ENCODE data around the gene SLC5A5. TPM values are rescaled to one million over a fixed set of nuclear protein-coding genes. Genes with fewer than 3 reads are reported as not detected.
"Not testable (repeated sequence)": the region's sequence is repeated elsewhere in the genome, so short reads cannot be mapped to it uniquely, and the experiment has no call there.

Gene SLC5A5
- total RNA-seq, 1 donor from 2014 or later: not detected

DNA sequence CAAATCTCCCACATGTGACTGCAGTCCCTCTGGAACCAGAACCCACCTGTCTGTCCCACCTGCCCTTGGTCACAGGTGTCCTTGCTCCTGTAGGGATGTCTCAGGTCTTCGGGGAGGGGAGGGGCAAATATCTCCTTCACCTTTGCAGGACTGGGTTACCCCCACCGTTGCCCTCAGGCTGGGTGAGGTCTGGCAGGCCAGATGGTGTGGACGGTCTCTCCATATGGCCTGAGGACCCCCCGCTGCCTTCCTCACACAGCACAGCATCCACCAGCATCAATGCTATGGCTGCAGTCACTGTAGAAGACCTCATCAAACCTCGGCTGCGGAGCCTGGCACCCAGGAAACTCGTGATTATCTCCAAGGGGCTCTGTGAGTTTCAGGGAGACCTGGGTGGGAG, 10.0 kb downstream of the SLC5A5 start:
- Mint-ChIP-seq H3K36me3 (ENCODE audit: low read depth) (no peaks in the 10 kb centered on the region), H3K4me3 (no peak overlapping the region), H3K4me1 (no peaks in the 10 kb centered on the region), H3K27ac (ENCODE audit: unreplicated experiment) (no peak overlapping the region), H3K9me3 (no peaks in the 10 kb centered on the region), H3K27me3 (ENCODE audit: low read depth) (peaks cover 10% of the 10 kb centered on the region)
- no peak for DNase-seq (ENCODE audit: low read depth, low spot score)
- no peak for TF ChIP-seq CTCF (conservative IDR thresholded peaks at IDR 0.05)

GRCh38 chr19:17883627-17884410, 12.1 kb downstream of the SLC5A5 start:
- no peak for TF ChIP-seq CTCF (conservative IDR thresholded peaks at IDR 0.05)
- peaks cover 14% of the 10 kb centered on the region for H3K27me3 Mint-ChIP-seq (ENCODE audit: low read depth)
- no peaks in the 10 kb centered on the region for H3K36me3 Mint-ChIP-seq (ENCODE audit: low read depth)
- no peak overlapping the region for H3K4me3 Mint-ChIP-seq
- no peaks in the 10 kb centered on the region for H3K9me3 Mint-ChIP-seq
- H3K4me1 Mint-ChIP-seq: no peaks in the 10 kb centered on the region
- H3K27ac Mint-ChIP-seq (ENCODE audit: unreplicated experiment): no peak overlapping the region
- DNase-seq (ENCODE audit: low read depth, low spot score): no peak

DNA sequence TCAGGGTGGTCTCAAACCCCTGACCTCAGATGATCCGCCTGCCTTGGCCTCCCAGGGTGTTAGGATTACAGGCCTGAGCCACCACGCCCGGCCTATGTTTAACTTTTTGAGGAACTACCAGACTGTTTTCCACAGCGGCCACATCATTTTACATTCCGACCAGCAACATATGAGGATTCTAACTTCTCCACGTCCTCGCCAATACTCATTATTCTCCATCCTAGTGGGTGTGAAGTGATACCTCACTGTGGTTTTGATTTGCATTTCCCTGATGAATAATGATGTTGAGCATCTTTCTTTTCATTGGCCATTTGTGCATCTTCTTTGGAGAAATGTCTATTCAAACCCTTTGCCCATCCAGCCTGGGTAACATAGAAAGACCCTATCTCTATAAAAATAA, 14.8 kb downstream of the SLC5A5 start:
- no peak overlapping the region for H3K27ac Mint-ChIP-seq (ENCODE audit: unreplicated experiment)
- H3K27me3 Mint-ChIP-seq (ENCODE audit: low read depth): peaks cover 26% of the 10 kb centered on the region
- no peaks in the 10 kb centered on the region for H3K9me3 Mint-ChIP-seq
- TF ChIP-seq CTCF (conservative IDR thresholded peaks at IDR 0.05): no peak
- no peaks in the 10 kb centered on the region for H3K4me1 Mint-ChIP-seq
- no peak overlapping the region for H3K4me3 Mint-ChIP-seq
- no peaks in the 10 kb centered on the region for H3K36me3 Mint-ChIP-seq (ENCODE audit: low read depth)
- DNase-seq (ENCODE audit: low read depth, low spot score): no peak

- not testable (repeated sequence) for H3K9me3 Mint-ChIP-seq; H3K27ac Mint-ChIP-seq (ENCODE audit: unreplicated experiment); H3K4me3 Mint-ChIP-seq; H3K36me3 Mint-ChIP-seq (ENCODE audit: low read depth); DNase-seq (ENCODE audit: low read depth, low spot score); H3K4me1 Mint-ChIP-seq
- peaks cover 29% of the 10 kb centered on the region for H3K27me3 Mint-ChIP-seq (ENCODE audit: low read depth)
These were observed 15.5 kb downstream of the SLC5A5 start for GRCh38 chr19:17887221-17887620.

- DNase-seq (ENCODE audit: low read depth, low spot score): no peak
- no peak for TF ChIP-seq CTCF (conservative IDR thresholded peaks at IDR 0.05)
- H3K27ac Mint-ChIP-seq (ENCODE audit: unreplicated experiment): no peak overlapping the region
- peaks cover 37% of the 10 kb centered on the region for H3K27me3 Mint-ChIP-seq (ENCODE audit: low read depth)
- H3K4me3 Mint-ChIP-seq: no peak overlapping the region
- H3K9me3 Mint-ChIP-seq: no peaks in the 10 kb centered on the region
- no peaks in the 10 kb centered on the region for H3K36me3 Mint-ChIP-seq (ENCODE audit: low read depth)
- H3K4me1 Mint-ChIP-seq: no peaks in the 10 kb centered on the region
These were observed 16.5 kb downstream of the SLC5A5 start for GRCh38 chr19:17888260-17888659.

GRCh38 chr19:17889609-17890214, 18.0 kb downstream of the SLC5A5 start:
- no peak for TF ChIP-seq CTCF (conservative IDR thresholded peaks at IDR 0.05)
- Mint-ChIP-seq H3K4me1 (no peaks in the 10 kb centered on the region), H3K27me3 (ENCODE audit: low read depth) (peaks cover 41% of the 10 kb centered on the region), H3K27ac (ENCODE audit: unreplicated experiment) (no peak overlapping the region), H3K9me3 (no peaks in the 10 kb centered on the region), H3K4me3 (no peak overlapping the region), H3K36me3 (ENCODE audit: low read depth) (no peaks in the 10 kb centered on the region)
- DNase-seq (ENCODE audit: low read depth, low spot score): peak; percentile 65

Data from neural crest cell (in vitro differentiated cells).